ENCODE data around the gene RPL18. TPM values are rescaled to one million over a fixed set of nuclear protein-coding genes. Genes with fewer than 3 reads are reported as not detected.
A peak's percentile ranks its signal among the peaks of the same experiment; 100 is the strongest.

Gene RPL18
- total and polyA plus RNA-seq, 9 of the 15 experiments (the other 6 are each of a cell fraction or from before 2014, with no cell fraction given) = 312 to 2,635 (median 1,653) TPM

GRCh38 chr19:48646001-48646721 lies 27.2 kb upstream of the RPL18 start, which contains the start of gene CA11 (continued):
- TF ChIP-seq AFF1 (IDR thresholded peaks at IDR 0.05; ENCODE audit: low read depth in 1 of 2, partially characterized antibody in 2 of 2) (peak; percentile 72 to 85), MAFF (IDR thresholded peaks at IDR 0.05; ENCODE audit: low read length) (no peak), U2AF2 (optimal IDR thresholded peaks at IDR 0.05; ENCODE audit: low read depth, low read length) (no peak), HIVEP1 (CRISPR knock-in tag; IDR thresholded peaks at IDR 0.05) (0 out of 2 replicates have a peak, but pooled peaks have one; percentile 56), TCF7L2 (IDR thresholded peaks at IDR 0.05; ENCODE audit: low read depth, low read length) (no peak), BMI1 (IDR thresholded peaks at IDR 0.05; ENCODE audit: low read length) (no peak), RERE (CRISPR knock-in tag; IDR thresholded peaks at IDR 0.05; ENCODE audit: borderline replicate concordance) (no peak), PYGO2 (tag; IDR thresholded peaks at IDR 0.05) (no peak), E2F4 (CRISPR knock-in tag; IDR thresholded peaks at IDR 0.05; ENCODE audit: low read depth) (no peak), ZC3H8 (IDR thresholded peaks at IDR 0.05) (0 out of 2 replicates have a peak, but pooled peaks have one; percentile 71), PHTF2 (CRISPR knock-in tag; IDR thresholded peaks at IDR 0.05) (no peak), FOXK2 (conservative IDR thresholded peaks at IDR 0.05 in 1 of 2, IDR thresholded peaks at IDR 0.05 in 1 of 2; ENCODE audit: low read depth in 2 of 2) (peak; percentile 45 to 59; a peak in 3 of 4 replicates), NFE2L1 (tag; IDR thresholded peaks at IDR 0.05; ENCODE audit: borderline replicate concordance, low read depth) (no peak), TOE1 (IDR thresholded peaks at IDR 0.05; ENCODE audit: borderline replicate concordance) (peak; percentile 96), TOE1 (CRISPR knock-in tag; IDR thresholded peaks at IDR 0.05; ENCODE audit: borderline replicate concordance, low read depth) (no peak), GABPB1 (CRISPR knock-in tag; IDR thresholded peaks at IDR 0.05) (no peak; the same call in 1 of the 2 replicates)

Measured in K562 (cell line).